Chondrocyte (in vitro differentiated cells): ENCODE results near the gene CUBN. TPM values are rescaled to one million over a fixed set of nuclear protein-coding genes. Genes with fewer than 3 reads are reported as not detected.

Experiments used
- DNase-seq: peaks from one replicate; pipeline ENCODE4 v3.0.0; 2021; ENCODE audit warnings: mixed read lengths, low spot score
- H3K27ac Mint-ChIP-seq: one replicate; pipeline ENCODE4 v1.8.0; 2021; ENCODE audit warnings: mild to moderate bottlenecking, moderate library complexity, mixed read lengths; ENCODE audit not compliant: unreplicated experiment
- H3K27me3 Mint-ChIP-seq: 2 replicates; pipeline ENCODE4 v1.8.0; 2021; ENCODE audit warnings: low read depth, mixed read lengths
- H3K36me3 Mint-ChIP-seq: 2 replicates; pipeline ENCODE4 v1.8.0; 2021; ENCODE audit warnings: low read depth, mixed read lengths
- H3K4me1 Mint-ChIP-seq: 2 replicates; pipeline ENCODE4 v1.8.0; 2021; ENCODE audit warnings: low read depth, mild to moderate bottlenecking, mixed read lengths
- H3K4me3 Mint-ChIP-seq: one replicate; pipeline ENCODE4 v1.8.0; 2021; ENCODE audit warnings: mild to moderate bottlenecking, moderate library complexity, mixed read lengths; ENCODE audit not compliant: unreplicated experiment
- H3K9me3 Mint-ChIP-seq: 2 replicates; pipeline ENCODE4 v1.8.0; 2021; ENCODE audit warnings: low read depth, mixed read lengths
- CTCF ChIP-seq: fragments of 200-600 bp; sonication (generic); IDR thresholded peaks from 2 replicates; pipeline ENCODE4 v1.5.0; 2021; ENCODE audit warnings: antibody characterized with exemption, mild to moderate bottlenecking, moderate library complexity
- total RNA-seq: library from RNA; stranded (reverse); gene quantifications from 3 replicates; pipeline ENCODE4 v1.2.1, GENCODE V29; 2021

Gene CUBN
- total RNA-seq, 1 donor from 2014 or later, result 1.0 TPM

GRCh38 chr10:16941067-16941466 is 188.5 kb downstream of the CUBN start:
- Mint-ChIP-seq H3K27ac (no peak overlapping the region), H3K4me3 (no peak overlapping the region), H3K36me3 (no peaks in the 10 kb centered on the region), H3K4me1 (peaks cover 26% of the 10 kb centered on the region), H3K27me3 (no peaks in the 10 kb centered on the region), H3K9me3 (no peaks in the 10 kb centered on the region)
- no peak for DNase-seq
- TF ChIP-seq CTCF, result no peak

GRCh38 chr10:16938952-16939351 is 190.7 kb downstream of the CUBN start:
- no peaks in the 10 kb centered on the region for H3K36me3 Mint-ChIP-seq
- no peak overlapping the region for H3K4me3 Mint-ChIP-seq
- H3K27me3 Mint-ChIP-seq, result no peaks in the 10 kb centered on the region
- no peak for TF ChIP-seq CTCF
- no peaks in the 10 kb centered on the region for H3K9me3 Mint-ChIP-seq
- no peak overlapping the region for H3K27ac Mint-ChIP-seq
- DNase-seq, result no peak
- H3K4me1 Mint-ChIP-seq, result peaks cover 14% of the 10 kb centered on the region

GRCh38 chr10:16934461-16934860 is 195.2 kb downstream of the CUBN start:
- peaks cover 5% of the 10 kb centered on the region for H3K4me1 Mint-ChIP-seq
- no peak for DNase-seq
- H3K27ac Mint-ChIP-seq, result no peak overlapping the region
- H3K9me3 Mint-ChIP-seq, result no peaks in the 10 kb centered on the region
- no peaks in the 10 kb centered on the region for H3K27me3 Mint-ChIP-seq
- no peaks in the 10 kb centered on the region for H3K36me3 Mint-ChIP-seq
- no peak overlapping the region for H3K4me3 Mint-ChIP-seq
- no peak for TF ChIP-seq CTCF

- H3K27ac Mint-ChIP-seq, result no peak overlapping the region
- H3K4me1 Mint-ChIP-seq, result peaks cover 5% of the 10 kb centered on the region
- no peaks in the 10 kb centered on the region for H3K27me3 Mint-ChIP-seq
Measured at GRCh38 chr10:16933783-16934182, 195.8 kb downstream of the CUBN start.

GRCh38 chr10:16931930-16932329 is 197.7 kb downstream of the CUBN start:
- H3K4me1 Mint-ChIP-seq, result peaks cover 5% of the 10 kb centered on the region
- no peak overlapping the region for H3K4me3 Mint-ChIP-seq
- DNase-seq, result no peak
- no peaks in the 10 kb centered on the region for H3K36me3 Mint-ChIP-seq
- no peaks in the 10 kb centered on the region for H3K9me3 Mint-ChIP-seq
- H3K27ac Mint-ChIP-seq, result no peak overlapping the region
- no peak for TF ChIP-seq CTCF
- no peaks in the 10 kb centered on the region for H3K27me3 Mint-ChIP-seq

More at GRCh38 chr10:16933783-16934182, 195.8 kb downstream of the CUBN start:
- DNase-seq, result no peak
- H3K9me3 Mint-ChIP-seq, result no peaks in the 10 kb centered on the region
- no peak for TF ChIP-seq CTCF
- no peak overlapping the region for H3K4me3 Mint-ChIP-seq
- no peaks in the 10 kb centered on the region for H3K36me3 Mint-ChIP-seq
